ENCODE results near the gene CKM. TPM values are rescaled to one million over a fixed set of nuclear protein-coding genes. Genes with fewer than 3 reads are reported as not detected.

Gene CKM
- total RNA-seq, 1 donor from 2014 or later: not detected

DNA sequence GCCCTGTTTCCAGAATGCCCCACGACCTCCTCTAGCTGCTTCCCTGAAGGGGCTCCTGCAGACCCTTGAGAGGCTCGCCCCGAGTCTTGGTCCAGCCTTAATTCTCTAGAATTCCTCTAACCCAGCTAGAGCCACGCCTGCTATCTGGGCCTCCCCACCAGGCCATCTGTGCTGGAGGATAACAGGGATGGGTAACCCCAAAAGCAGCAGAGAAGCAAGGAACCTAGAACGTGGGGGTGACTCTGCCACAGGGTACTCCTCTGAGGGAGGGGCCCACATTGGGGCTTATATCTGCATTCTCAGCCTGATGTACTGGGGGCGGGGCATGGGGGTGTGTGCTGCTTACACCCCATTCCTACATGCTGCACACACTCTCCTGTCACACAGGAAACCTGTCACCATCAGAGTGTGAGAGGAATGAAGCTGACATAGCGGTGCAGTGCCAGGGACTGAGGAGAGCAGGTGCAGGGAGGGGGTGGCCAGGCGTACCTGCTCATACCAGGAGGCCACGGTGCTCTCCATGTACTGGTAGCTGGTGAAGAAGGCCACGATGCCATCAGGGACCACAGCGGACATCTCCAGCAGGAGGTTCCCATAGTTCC, 31.7 kb upstream of the CKM start:
- TF ChIP-seq, protein P1, sequence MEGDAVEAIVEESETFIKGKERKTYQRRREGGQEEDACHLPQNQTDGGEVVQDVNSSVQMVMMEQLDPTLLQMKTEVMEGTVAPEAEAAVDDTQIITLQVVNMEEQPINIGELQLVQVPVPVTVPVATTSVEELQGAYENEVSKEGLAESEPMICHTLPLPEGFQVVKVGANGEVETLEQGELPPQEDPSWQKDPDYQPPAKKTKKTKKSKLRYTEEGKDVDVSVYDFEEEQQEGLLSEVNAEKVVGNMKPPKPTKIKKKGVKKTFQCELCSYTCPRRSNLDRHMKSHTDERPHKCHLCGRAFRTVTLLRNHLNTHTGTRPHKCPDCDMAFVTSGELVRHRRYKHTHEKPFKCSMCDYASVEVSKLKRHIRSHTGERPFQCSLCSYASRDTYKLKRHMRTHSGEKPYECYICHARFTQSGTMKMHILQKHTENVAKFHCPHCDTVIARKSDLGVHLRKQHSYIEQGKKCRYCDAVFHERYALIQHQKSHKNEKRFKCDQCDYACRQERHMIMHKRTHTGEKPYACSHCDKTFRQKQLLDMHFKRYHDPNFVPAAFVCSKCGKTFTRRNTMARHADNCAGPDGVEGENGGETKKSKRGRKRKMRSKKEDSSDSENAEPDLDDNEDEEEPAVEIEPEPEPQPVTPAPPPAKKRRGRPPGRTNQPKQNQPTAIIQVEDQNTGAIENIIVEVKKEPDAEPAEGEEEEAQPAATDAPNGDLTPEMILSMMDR (conservative IDR thresholded peaks at IDR 0.05; ENCODE audit: low read depth, low read length): no peak
- H3K4me3 ChIP-seq (ENCODE audit: low read depth, low read length): no peak overlapping the region
- DNase-seq (ENCODE audit: low read depth): no peak

DNA sequence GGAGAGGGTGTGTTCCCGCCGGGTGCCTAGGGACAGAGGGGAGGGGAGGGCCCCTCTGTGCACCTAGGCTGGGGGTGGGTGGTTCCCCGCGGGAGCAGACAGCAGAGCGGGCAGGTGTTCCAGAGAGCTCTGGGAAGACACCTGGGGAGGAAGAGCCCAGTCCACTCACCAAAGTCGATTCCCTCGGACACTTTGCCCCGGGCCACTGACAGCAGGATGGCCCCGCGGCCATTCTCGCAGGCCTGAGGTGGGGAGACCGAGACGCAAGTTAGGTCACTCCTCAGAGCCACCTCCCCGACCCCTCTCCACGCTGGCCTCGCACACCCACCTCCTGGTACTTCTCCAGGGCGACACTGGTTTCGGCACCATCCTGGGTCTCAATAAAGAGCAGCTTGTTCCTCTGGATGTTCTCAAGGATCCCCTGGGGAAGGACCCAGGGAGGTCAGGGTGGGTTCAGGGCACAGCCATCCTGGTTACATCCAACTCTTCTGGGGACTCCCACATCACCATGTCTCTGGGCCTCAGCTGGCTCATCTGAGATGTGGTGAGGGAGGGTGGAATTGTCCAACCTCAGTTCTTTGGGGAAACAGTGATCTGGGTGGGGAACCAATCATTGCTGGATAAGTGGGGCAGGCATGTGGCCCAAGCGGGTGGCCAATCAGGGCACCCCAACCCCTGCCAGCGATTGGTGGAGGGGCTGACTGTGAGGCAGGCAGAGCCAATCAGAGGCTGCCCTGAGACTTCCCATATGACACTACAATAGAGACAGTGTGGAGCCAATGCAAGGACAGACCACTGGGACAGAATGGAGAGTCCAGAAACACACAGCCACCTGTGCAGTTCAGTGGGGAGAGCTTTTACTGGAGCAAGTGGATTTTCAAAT, 30.5 kb upstream of the CKM start:
- H3K4me3 ChIP-seq (ENCODE audit: low read depth, low read length): no peak overlapping the region
- no peak for DNase-seq (ENCODE audit: low read depth)
- TF ChIP-seq, protein P1 (conservative IDR thresholded peaks at IDR 0.05; ENCODE audit: low read depth, low read length): no peak

DNA sequence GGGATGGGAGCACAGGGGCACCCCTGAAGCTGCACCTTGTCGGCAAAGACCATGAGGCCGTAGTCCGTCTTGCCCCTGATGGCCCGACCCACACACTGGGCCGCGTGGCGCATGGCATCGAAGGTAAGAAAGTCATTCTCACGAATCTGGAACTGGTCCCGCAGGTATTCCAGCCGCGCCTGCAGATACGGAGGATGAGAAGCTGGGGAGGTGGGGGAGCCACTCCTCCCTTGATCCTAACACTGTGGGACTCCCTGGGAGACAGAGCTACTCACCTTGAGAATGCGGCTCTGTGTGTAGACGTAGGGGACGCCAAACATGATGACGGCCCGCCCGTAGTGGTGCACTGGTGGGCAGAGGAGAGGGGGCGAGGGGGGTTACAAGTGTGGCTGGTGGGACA, 29.8 kb upstream of the CKM start:
- DNase-seq (ENCODE audit: low read depth): no peak
- TF ChIP-seq, protein P1 (conservative IDR thresholded peaks at IDR 0.05; ENCODE audit: low read depth, low read length): no peak

DNA sequence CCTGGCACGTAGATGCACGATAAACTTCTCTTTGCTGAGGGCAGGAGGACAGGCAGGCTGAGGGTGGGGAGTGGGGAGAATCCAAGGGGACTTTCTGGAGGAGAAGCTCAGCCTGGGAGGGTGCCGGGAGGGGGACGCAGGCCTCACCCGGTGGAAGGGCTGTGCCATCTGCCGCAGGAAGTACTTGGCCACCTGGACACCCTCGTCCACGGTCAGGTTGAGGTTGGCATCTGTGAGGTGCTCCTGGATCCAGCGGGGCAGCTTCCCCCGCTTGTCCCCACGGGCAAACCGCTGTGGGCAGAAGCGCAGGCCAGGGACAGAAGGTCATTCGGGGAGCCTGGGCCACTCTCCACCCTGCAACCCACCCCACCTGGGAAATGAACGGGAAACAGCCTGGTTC, 29.4 kb upstream of the CKM start:
- no peak for DNase-seq (ENCODE audit: low read depth)
- H3K4me3 ChIP-seq (ENCODE audit: low read depth, low read length): no peak overlapping the region
- TF ChIP-seq, protein P1 (conservative IDR thresholded peaks at IDR 0.05; ENCODE audit: low read depth, low read length): no peak

More for the DNA sequence above, 29.8 kb upstream of the CKM start:
- H3K4me3 ChIP-seq (ENCODE audit: low read depth, low read length): no peak overlapping the region

DNA sequence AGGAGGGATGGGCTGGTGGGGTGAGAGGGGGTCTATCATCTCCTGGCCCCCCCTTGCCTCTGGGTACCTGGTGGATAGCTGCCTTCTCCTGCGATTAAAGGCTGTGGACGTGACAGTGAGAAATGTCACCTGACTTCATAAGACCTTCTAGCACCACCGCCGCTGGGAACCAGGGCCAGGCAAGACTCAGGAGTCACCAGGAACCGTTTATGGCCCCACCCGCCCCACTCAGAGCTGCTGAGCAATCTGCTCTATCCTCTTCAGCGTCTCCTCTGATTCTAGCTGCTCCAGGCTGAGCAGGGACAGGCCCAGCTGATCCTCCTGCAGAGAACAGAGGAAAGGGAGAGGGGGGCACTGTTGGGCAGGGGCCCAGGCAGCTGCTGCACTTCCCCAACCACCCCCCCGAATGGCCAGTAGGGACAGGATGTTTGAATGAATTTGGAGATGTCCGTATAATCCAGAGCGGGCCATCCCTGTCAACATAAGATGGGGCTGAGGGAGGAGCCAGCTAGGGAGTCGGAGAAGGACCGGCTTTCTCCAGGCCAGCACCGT, 28.8 kb upstream of the CKM start:
- no peak for DNase-seq (ENCODE audit: low read depth)
- no peak overlapping the region for H3K4me3 ChIP-seq (ENCODE audit: low read depth, low read length)
- TF ChIP-seq, protein P1 (conservative IDR thresholded peaks at IDR 0.05; ENCODE audit: low read depth, low read length): no peak

DNA sequence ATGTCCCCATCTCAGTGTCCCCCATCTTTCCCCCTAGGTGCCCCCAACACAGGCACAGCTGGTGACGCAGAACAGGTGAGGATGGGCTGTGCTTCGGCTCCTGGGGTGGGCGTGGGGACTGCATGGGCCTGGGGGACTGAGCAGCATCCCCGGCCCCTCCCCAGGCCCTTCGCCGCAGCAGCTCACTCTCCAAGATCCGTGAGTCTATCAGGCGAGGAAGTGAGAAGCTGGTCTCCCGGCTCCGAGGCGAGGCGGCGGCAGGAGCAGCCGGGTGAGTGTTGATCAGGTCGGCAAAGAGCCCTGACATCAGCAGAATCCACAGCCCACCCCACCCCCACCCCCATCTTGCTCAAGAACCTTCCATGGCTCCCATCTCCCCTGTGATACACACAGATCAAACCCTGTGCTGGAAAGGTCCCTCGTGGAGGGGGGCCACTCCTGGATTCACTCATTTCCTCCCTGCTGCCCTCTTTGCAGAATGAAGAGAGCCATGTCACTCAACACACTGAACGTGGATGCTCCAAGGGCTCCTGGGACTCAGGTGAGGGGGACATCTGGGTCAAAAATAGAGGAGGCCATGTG, 27.9 kb upstream of the CKM start:
- TF ChIP-seq, protein P1 (conservative IDR thresholded peaks at IDR 0.05; ENCODE audit: low read depth, low read length): no peak
- H3K4me3 ChIP-seq (ENCODE audit: low read depth, low read length): no peak overlapping the region
- no peak for DNase-seq (ENCODE audit: low read depth)
